ENCODE measurements around the gene VKORC1L1.

DNA sequence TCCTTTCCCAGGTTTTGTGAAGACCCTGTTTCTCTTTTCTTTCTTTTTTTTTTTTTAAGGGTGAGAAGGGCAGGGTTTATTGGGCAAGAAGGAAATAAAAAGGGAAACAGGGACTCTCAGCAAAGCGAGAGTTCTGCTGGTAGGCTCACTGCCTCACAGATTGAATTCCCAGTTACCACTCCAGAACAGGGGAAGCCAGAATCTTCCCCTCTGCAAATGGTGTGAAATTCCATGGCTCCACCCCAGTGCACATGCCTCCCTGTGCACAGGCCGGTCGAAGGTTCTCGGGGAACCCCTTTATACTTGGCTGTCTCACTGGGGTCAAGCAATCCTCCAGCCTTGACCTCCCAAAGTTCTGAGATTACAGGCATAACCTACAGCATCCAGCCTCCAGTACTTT is 119.7 kb downstream of the VKORC1L1 start:
- TF ChIP-seq, protein P1, sequence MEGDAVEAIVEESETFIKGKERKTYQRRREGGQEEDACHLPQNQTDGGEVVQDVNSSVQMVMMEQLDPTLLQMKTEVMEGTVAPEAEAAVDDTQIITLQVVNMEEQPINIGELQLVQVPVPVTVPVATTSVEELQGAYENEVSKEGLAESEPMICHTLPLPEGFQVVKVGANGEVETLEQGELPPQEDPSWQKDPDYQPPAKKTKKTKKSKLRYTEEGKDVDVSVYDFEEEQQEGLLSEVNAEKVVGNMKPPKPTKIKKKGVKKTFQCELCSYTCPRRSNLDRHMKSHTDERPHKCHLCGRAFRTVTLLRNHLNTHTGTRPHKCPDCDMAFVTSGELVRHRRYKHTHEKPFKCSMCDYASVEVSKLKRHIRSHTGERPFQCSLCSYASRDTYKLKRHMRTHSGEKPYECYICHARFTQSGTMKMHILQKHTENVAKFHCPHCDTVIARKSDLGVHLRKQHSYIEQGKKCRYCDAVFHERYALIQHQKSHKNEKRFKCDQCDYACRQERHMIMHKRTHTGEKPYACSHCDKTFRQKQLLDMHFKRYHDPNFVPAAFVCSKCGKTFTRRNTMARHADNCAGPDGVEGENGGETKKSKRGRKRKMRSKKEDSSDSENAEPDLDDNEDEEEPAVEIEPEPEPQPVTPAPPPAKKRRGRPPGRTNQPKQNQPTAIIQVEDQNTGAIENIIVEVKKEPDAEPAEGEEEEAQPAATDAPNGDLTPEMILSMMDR (IDR thresholded peaks at IDR 0.05; ENCODE audit: extremely low read depth in 1 of 2, insufficient read depth in 1 of 2, low read depth in 1 of 2, low read length in 2 of 2): no peak
- no peak for TF ChIP-seq POLR2A (IDR thresholded peaks at IDR 0.05; ENCODE audit: low read depth, low read length)
- TF ChIP-seq EZH2 (IDR thresholded peaks at IDR 0.05; ENCODE audit: borderline replicate concordance, low read depth, low read length, severe bottlenecking): no peak
- no peak for TF ChIP-seq POLR2AphosphoS5 (IDR thresholded peaks at IDR 0.05; ENCODE audit: insufficient read depth, low read depth, low read length)
- TF ChIP-seq GATA2 (IDR thresholded peaks at IDR 0.05; ENCODE audit: insufficient read depth, insufficient read length, low read depth, low read length): no peak
- TF ChIP-seq FOS (IDR thresholded peaks at IDR 0.05; ENCODE audit: borderline replicate concordance, insufficient read depth, low read length): no peak
- TF ChIP-seq, protein P2, sequence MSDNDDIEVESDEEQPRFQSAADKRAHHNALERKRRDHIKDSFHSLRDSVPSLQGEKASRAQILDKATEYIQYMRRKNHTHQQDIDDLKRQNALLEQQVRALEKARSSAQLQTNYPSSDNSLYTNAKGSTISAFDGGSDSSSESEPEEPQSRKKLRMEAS (IDR thresholded peaks at IDR 0.05; ENCODE audit: insufficient read depth, insufficient read length): no peak
- TF ChIP-seq MYC (IDR thresholded peaks at IDR 0.05; ENCODE audit: low read depth, low read length): no peak
- TF ChIP-seq JUN (IDR thresholded peaks at IDR 0.05; ENCODE audit: borderline replicate concordance, insufficient read depth, insufficient read length, low read depth): no peak

Measured in endothelial cell of umbilical vein (primary cell).